Testis (tissue), 2 donors: ENCODE results near the gene GATAD2A.

Experiments
- CTCF ChIP-seq, 3 experiments: fragments of 450-650 bp in 2 of 3; fragments of 200-600 bp in 1 of 3; sonication (generic) in 1 of 3; IDR thresholded peaks; one replicate each; pipeline ENCODE4 v1.5.1; 2016 to 2019; ENCODE audit warnings: antibody characterized with exemption in 3 of 3, mild to moderate bottlenecking in 2 of 3, moderate library complexity in 1 of 3
- POLR2A ChIP-seq: fragments of 450-650 bp; IDR thresholded peaks from one replicate; pipeline ENCODE4 v1.6.1; 2017; ENCODE audit warnings: antibody characterized with exemption, mild to moderate bottlenecking, moderate library complexity

- TF ChIP-seq POLR2A: no peak
- TF ChIP-seq CTCF (IDR thresholded peaks at IDR 0.05): no peak
These were observed 39.2 kb downstream of the GATAD2A start for GRCh38 chr19:19444681-19445155.
